Stimulated activated naive CD8-positive, alpha-beta T cell treated with anti-CD3 and anti-CD28 coated beads, Interleukin-15, Interleukin-2, amounts not matched to agents 100 ng/mL and 50 ng/mL, for 24 hours (primary cell): ENCODE data around the gene SIGLEC8.
A peak's percentile ranks its signal among the peaks of the same experiment; 100 is the strongest.

Source experiments
- H3K27ac Mint-ChIP-seq: one replicate; pipeline ENCODE4 v1.8.0; 2021; ENCODE audit warnings: mild to moderate bottlenecking, mixed read lengths
- H3K27me3 Mint-ChIP-seq: one replicate; pipeline ENCODE4 v1.8.0; 2021; ENCODE audit warnings: mixed read lengths
- H3K36me3 Mint-ChIP-seq: one replicate; pipeline ENCODE4 v1.8.0; 2021; ENCODE audit warnings: low read depth, mixed read lengths
- H3K4me1 Mint-ChIP-seq: one replicate; pipeline ENCODE4 v1.8.0; 2021; ENCODE audit warnings: low read depth, mixed read lengths
- H3K4me3 Mint-ChIP-seq: one replicate; pipeline ENCODE4 v1.8.0; 2021; ENCODE audit warnings: mild to moderate bottlenecking, mixed read lengths
- H3K9me3 Mint-ChIP-seq: one replicate; pipeline ENCODE4 v1.8.0; 2021; ENCODE audit warnings: mixed read lengths

Gene SIGLEC8

GRCh38 chr19:51480590-51480989 is 22.3 kb upstream of the SIGLEC8 start:
- Mint-ChIP-seq H3K27me3 (peaks cover 35% of the 10 kb centered on the region), H3K4me1 (peaks cover 31% of the 10 kb centered on the region), H3K27ac (no peak overlapping the region), H3K36me3 (no peaks in the 10 kb centered on the region), H3K9me3 (peaks cover 7% of the 10 kb centered on the region), H3K4me3 (no peak overlapping the region)

- peak overlapping the region; percentile 73 for H3K27ac Mint-ChIP-seq
- peaks cover 32% of the 10 kb centered on the region for H3K4me1 Mint-ChIP-seq
- H3K4me3 Mint-ChIP-seq = peak overlapping the region; percentile 30
- no peaks in the 10 kb centered on the region for H3K36me3 Mint-ChIP-seq
- H3K27me3 Mint-ChIP-seq = peaks cover 32% of the 10 kb centered on the region
- H3K9me3 Mint-ChIP-seq = peaks cover 7% of the 10 kb centered on the region
Observed at GRCh38 chr19:51479531-51480331, 21.5 kb upstream of the SIGLEC8 start.

- peak within 1 kb of the TSS; percentile 73 for H3K27ac Mint-ChIP-seq
- peaks cover 32% of the 10 kb centered on the region for H3K4me1 Mint-ChIP-seq
- H3K36me3 Mint-ChIP-seq = no peaks in the 10 kb centered on the region
- peaks cover 7% of the 10 kb centered on the region for H3K9me3 Mint-ChIP-seq
- H3K27me3 Mint-ChIP-seq = peaks cover 23% of the 10 kb centered on the region
- peak within 1 kb of the TSS; percentile 30 for H3K4me3 Mint-ChIP-seq
Observed at GRCh38 chr19:51478381-51479234, 20.4 kb upstream of the SIGLEC8 start, which contains the start of gene CEACAM18. TSS of gene CEACAM18 (plus strand) at chr19:51478539.

GRCh38 chr19:51477344-51477743 is 19.1 kb upstream of the SIGLEC8 start:
- Mint-ChIP-seq H3K27me3 (peaks cover 16% of the 10 kb centered on the region), H3K27ac (no peak overlapping the region)

DNA sequence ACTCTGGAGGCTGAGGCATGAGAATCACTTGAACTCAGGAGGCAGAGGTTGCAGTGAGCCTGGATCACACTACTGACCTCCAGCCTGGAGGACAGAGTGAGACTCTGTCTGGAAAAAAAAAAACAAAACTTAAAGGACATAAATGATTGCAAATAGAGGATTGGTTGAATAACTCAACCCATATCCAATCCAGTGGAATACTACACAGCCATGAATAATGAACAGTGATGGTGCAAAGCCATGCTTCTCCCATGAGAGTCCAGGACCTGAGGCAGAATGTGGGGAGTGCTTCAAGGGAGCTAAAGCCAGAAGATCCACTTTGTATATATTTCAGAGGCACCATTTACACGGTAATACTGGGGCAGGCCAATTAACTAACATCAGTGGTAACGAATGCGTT is 17.9 kb upstream of the SIGLEC8 start:
- Mint-ChIP-seq H3K36me3 (no peaks in the 10 kb centered on the region), H3K27me3 (peaks cover 12% of the 10 kb centered on the region), H3K9me3 (peaks cover 7% of the 10 kb centered on the region), H3K27ac (no peak overlapping the region), H3K4me3 (no peak overlapping the region), H3K4me1 (peaks cover 49% of the 10 kb centered on the region)

More at GRCh38 chr19:51477344-51477743, 19.1 kb upstream of the SIGLEC8 start:
- Mint-ChIP-seq H3K4me1 (peaks cover 41% of the 10 kb centered on the region), H3K4me3 (no peak overlapping the region), H3K9me3 (peaks cover 7% of the 10 kb centered on the region), H3K36me3 (no peaks in the 10 kb centered on the region)

GRCh38 chr19:51473009-51473707 is 14.9 kb upstream of the SIGLEC8 start:
- Mint-ChIP-seq H3K27ac (no peak overlapping the region), H3K9me3 (peaks cover 4% of the 10 kb centered on the region), H3K36me3 (no peaks in the 10 kb centered on the region), H3K4me3 (no peak overlapping the region), H3K4me1 (peaks cover 35% of the 10 kb centered on the region), H3K27me3 (peaks cover 12% of the 10 kb centered on the region)

DNA sequence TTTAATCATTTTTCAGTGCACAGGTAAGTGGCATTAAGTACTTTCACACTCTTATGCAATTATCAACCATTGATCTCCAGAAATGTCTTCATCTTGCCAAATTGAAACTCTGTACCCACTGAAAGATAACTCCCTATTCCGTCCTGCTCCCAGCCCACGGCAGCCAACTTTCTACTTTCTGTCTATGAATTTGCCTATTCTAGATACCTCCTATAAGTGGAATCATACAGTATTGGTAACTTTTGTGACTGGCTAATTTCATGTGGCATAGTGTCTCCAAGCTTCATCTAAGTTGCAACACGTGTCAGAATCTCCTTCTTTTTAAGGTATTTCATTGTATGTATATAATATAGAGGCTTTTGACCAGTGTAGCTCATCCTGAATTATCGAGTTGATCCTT is 14.4 kb upstream of the SIGLEC8 start:
- Mint-ChIP-seq H3K9me3 (peaks cover 4% of the 10 kb centered on the region), H3K4me3 (no peak overlapping the region), H3K36me3 (no peaks in the 10 kb centered on the region), H3K27me3 (peaks cover 15% of the 10 kb centered on the region), H3K27ac (no peak overlapping the region), H3K4me1 (peaks cover 40% of the 10 kb centered on the region)

DNA sequence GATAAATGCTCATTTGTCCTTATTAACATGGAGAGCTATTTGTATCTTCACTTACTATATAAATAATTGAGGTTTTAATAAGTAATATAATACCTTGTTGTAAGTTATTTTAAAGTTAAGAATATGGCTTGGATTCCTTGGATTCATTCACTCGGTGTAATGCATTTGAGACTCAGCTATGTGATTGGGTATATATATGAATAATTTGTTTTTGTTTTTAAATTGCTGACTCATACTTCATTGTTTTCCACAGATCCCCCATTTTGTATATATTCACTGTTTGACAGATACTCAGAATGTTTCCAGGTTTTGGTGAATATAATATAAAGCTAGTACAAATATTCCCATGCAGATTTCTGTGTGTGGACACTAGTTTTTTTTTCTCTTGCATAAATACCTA is 13.3 kb upstream of the SIGLEC8 start:
- Mint-ChIP-seq H3K4me3 (no peak overlapping the region), H3K9me3 (peaks cover 4% of the 10 kb centered on the region), H3K4me1 (peaks cover 44% of the 10 kb centered on the region), H3K27ac (no peak overlapping the region), H3K27me3 (peaks cover 15% of the 10 kb centered on the region), H3K36me3 (no peaks in the 10 kb centered on the region)

DNA sequence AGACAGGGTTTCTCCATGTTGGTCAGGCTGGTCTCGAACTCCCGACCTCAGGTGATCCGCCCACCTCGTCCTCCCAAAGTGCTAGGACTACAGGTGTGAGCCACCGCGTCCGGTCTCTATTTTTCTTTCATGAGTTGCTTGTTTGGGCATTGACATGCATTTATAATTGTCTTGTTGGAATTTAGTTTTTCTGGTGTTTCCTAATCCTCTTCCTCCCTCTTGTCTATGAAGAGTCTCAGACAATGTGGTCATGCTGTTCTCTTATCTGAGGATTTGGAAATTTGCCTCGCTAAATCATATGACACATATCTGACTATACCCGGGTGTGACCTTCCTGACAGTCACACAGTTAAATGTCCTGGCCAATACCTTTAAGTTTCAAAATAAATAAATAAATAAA is 12.7 kb upstream of the SIGLEC8 start:
- H3K27me3 Mint-ChIP-seq = peaks cover 15% of the 10 kb centered on the region
- H3K9me3 Mint-ChIP-seq = no peaks in the 10 kb centered on the region
- H3K4me1 Mint-ChIP-seq = peaks cover 49% of the 10 kb centered on the region
- H3K4me3 Mint-ChIP-seq = no peak overlapping the region
- no peaks in the 10 kb centered on the region for H3K36me3 Mint-ChIP-seq
- no peak overlapping the region for H3K27ac Mint-ChIP-seq

DNA sequence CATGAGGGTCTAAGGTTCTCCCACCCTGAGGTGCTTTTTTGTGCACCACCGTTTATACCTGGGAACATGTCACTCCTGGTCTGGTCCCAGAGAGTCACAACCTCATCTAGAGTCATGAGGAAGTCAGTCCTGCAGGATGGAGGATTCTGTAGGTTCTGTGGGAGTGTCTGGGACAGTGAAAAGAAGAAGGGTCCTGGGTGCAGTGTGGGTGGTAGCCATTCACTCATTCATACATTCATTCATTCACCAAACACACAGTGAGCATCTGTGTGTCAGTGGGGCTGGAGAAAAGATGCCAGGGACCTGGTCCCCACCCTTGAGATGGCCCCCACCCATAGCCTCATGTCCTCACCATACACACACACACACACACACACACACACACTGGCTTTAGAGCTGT is 11.4 kb upstream of the SIGLEC8 start:
- Mint-ChIP-seq H3K36me3 (no peaks in the 10 kb centered on the region), H3K27me3 (peaks cover 22% of the 10 kb centered on the region), H3K9me3 (no peaks in the 10 kb centered on the region), H3K4me1 (peaks cover 49% of the 10 kb centered on the region), H3K27ac (no peak overlapping the region), H3K4me3 (no peak overlapping the region)

DNA sequence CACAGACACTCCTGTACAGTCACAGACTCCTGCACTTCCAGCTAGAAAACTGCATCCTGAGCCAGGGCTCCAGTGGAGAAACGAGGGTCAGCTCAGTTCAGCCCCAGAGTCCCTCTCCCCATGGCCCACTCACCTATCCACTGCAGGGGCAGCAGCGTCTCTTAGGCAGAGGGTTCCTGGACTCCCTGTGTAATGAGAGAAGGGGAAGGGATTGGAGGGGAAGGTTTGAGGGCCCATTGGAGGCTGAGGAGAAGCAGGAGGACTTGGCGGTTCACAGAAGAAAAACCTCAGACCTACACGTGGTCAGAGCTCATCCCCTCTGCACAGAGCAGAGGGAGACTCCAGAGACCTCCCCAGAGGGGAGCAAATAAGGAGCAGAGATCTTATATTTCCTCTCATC is 10.9 kb upstream of the SIGLEC8 start:
- H3K9me3 Mint-ChIP-seq = no peaks in the 10 kb centered on the region
- H3K36me3 Mint-ChIP-seq = no peaks in the 10 kb centered on the region
- H3K27ac Mint-ChIP-seq = no peak overlapping the region
- peaks cover 25% of the 10 kb centered on the region for H3K27me3 Mint-ChIP-seq
- peaks cover 53% of the 10 kb centered on the region for H3K4me1 Mint-ChIP-seq
- no peak overlapping the region for H3K4me3 Mint-ChIP-seq

DNA sequence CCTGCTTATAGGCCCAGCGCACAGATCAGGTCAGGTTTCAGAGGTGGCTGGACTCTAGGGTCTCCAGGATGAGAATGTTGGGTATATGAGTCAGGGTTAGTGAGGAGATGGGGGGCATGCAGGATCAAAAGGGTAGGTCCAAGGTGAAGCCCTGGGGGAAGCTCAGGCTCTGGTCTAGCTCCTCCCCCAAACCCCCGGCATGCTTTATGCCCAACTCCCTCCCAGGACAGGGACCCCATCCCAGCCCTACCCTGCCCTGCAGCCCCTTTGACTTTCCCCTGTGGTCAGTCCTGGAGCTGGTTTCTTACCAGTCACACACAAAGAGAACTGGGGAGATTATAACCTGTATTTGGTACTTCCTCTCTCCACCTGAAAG is 10.3 kb upstream of the SIGLEC8 start:
- no peak overlapping the region for H3K27ac Mint-ChIP-seq
- H3K4me3 Mint-ChIP-seq = no peak overlapping the region
- H3K36me3 Mint-ChIP-seq = no peaks in the 10 kb centered on the region
- H3K4me1 Mint-ChIP-seq = peaks cover 56% of the 10 kb centered on the region
- H3K27me3 Mint-ChIP-seq = peaks cover 28% of the 10 kb centered on the region
- no peaks in the 10 kb centered on the region for H3K9me3 Mint-ChIP-seq

- H3K9me3 Mint-ChIP-seq = no peaks in the 10 kb centered on the region
- H3K4me1 Mint-ChIP-seq = peaks cover 59% of the 10 kb centered on the region
- no peak overlapping the region for H3K4me3 Mint-ChIP-seq
- no peaks in the 10 kb centered on the region for H3K36me3 Mint-ChIP-seq
- peaks cover 33% of the 10 kb centered on the region for H3K27me3 Mint-ChIP-seq
- H3K27ac Mint-ChIP-seq = no peak overlapping the region
Observed at GRCh38 chr19:51467864-51468544, 9.8 kb upstream of the SIGLEC8 start.

DNA sequence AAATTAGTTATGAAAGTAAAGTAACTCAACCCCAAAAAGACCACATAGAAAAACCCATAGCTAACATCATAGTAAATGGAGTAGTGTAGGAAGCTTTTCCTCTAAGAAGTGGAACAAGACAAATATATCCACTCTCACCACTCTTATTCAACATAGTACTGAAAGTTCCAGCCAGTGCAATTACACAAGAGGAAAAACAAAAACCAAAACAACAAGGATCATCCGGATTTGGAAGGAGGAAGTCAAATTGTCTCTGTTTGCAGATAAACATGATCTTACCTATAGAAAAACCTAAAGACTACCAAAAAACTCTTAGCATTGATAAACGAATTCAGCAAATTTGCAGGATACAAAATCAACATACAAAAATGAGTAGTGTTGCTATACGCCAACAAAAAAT is 8.5 kb upstream of the SIGLEC8 start:
- Mint-ChIP-seq H3K27me3 (peaks cover 36% of the 10 kb centered on the region), H3K4me3 (no peak overlapping the region)

More for the DNA sequence above, 8.5 kb upstream of the SIGLEC8 start:
- H3K27ac Mint-ChIP-seq = no peak overlapping the region
- no peaks in the 10 kb centered on the region for H3K9me3 Mint-ChIP-seq
- H3K36me3 Mint-ChIP-seq = no peaks in the 10 kb centered on the region
- peaks cover 49% of the 10 kb centered on the region for H3K4me1 Mint-ChIP-seq
